K562 (cell line): Measurements from ENCODE around the gene UBALD2. TPM values are rescaled to one million over a fixed set of nuclear protein-coding genes. Genes with fewer than 3 reads are reported as not detected.

ENCODE experiments used
- ARNT ChIP-seq, 2 experiments: fragments of 450-650 bp; IDR thresholded peaks; 2 replicates each; pipeline ENCODE4 v1.6.1; 2016; ENCODE audit warnings: mild to moderate bottlenecking in 1 of 2
- EHMT2 ChIP-seq: fragments of 450-650 bp; IDR thresholded peaks from 2 replicates; pipeline ENCODE4 v1.6.1; 2018; ENCODE audit warnings: antibody characterized with exemption
- ELF1 ChIP-seq: fragments of 200-800 bp; sonication (Bioruptor generic); IDR thresholded peaks from 2 replicates; pipeline ENCODE4 v1.6.1; 2016; ENCODE audit warnings: missing genetic modification characterization, missing compliant biosample characterization
- ETV6 ChIP-seq, 3 experiments: fragments of 150-350 bp in 1 of 3; sonication (generic) in 1 of 3; formaldehyde crosslinking in 1 of 3; IDR thresholded peaks; 2 replicates each; pipeline versions ENCODE4 v1.6.1 to v1.8.0; 2014 to 2022; ENCODE audit warnings: borderline replicate concordance in 2 of 3, low read depth in 2 of 3, antibody characterized with exemption in 1 of 3, low read length in 1 of 3, mild to moderate bottlenecking in 1 of 3, missing genetic modification reagents in 1 of 3
- KDM1A ChIP-seq, 2 experiments: fragments of 450-650 bp; IDR thresholded peaks; 2 replicates each; pipeline ENCODE4 v1.6.1; 2016; ENCODE audit warnings: mild to moderate bottlenecking in 2 of 2
- MAX ChIP-seq: sonication (generic); formaldehyde crosslinking; IDR thresholded peaks from 2 replicates; pipeline ENCODE4 v1.9.0; 2022; ENCODE audit warnings: mild to moderate bottlenecking, missing genetic modification reagents
- NR2C2 ChIP-seq, 2 experiments: fragments of 200-800 bp in 1 of 2; sonication (Bioruptor generic) in 1 of 2; sonication (generic) in 1 of 2; formaldehyde crosslinking in 1 of 2; IDR thresholded peaks; 2 replicates each; pipeline versions ENCODE4 v1.6.1 to v1.8.0; 2016 to 2022; ENCODE audit warnings: mild to moderate bottlenecking in 1 of 2, missing compliant biosample characterization in 1 of 2, missing genetic modification characterization in 1 of 2, missing genetic modification reagents in 1 of 2
- POLR2AphosphoS5 ChIP-seq: IDR thresholded peaks from 2 replicates; pipeline ENCODE4 v1.6.1; 2011; ENCODE audit warnings: mild to moderate bottlenecking, low read depth, low read length, moderate library complexity; ENCODE audit not compliant: control insufficient read depth, insufficient read depth
- PTTG1 ChIP-seq: fragments of 450-650 bp; IDR thresholded peaks from 2 replicates; pipeline ENCODE4 v1.6.1; 2016; ENCODE audit warnings: low read depth, mild to moderate bottlenecking, missing genetic modification characterization, missing compliant biosample characterization
- RHOXF2B ChIP-seq: fragments of 250-450 bp; sonication (Bioruptor Pico); conservative IDR thresholded peaks from 2 replicates; pipeline ENCODE4 v1.5.1; 2021
- SP2 ChIP-seq: IDR thresholded peaks from 2 replicates; pipeline ENCODE4 v1.6.1; 2011; ENCODE audit warnings: mild to moderate bottlenecking, low read depth, low read length, moderate library complexity; ENCODE audit not compliant: poor library complexity, severe bottlenecking; ENCODE audit errors: extremely low read depth
- USF1 ChIP-seq: sonication (generic); formaldehyde crosslinking; IDR thresholded peaks from 2 replicates; pipeline ENCODE4 v1.9.0; 2022; ENCODE audit warnings: mild to moderate bottlenecking, missing genetic modification reagents
- ZNF766 ChIP-seq: fragments of 200-800 bp; sonication (Bioruptor generic); conservative IDR thresholded peaks from 2 replicates; pipeline ENCODE4 v1.6.1; 2016; ENCODE audit warnings: missing genetic modification characterization, missing compliant biosample characterization
- polyA plus RNA-seq, 8 experiments: library from polyadenylated mRNA; depleted of rRNA in 4 of 8; stranded (reverse) in 5 of 8; unstranded in 3 of 8; fragments of >200 nt; fragmentation: Nextera tagmentation in 2 of 8; fragmentation: Illumina TruSeq in 1 of 8; extraction: Ambion mirVana in 2 of 8; extraction: Trizol in 1 of 8; gene quantifications; 2 replicates each; pipeline versions ENCODE4 v1.2.1 to v1.2.3, GENCODE V29; 2011 to 2014; ENCODE audit warnings: inconsistent platforms in 1 of 8, missing spikeins in 1 of 8
- total RNA-seq, 7 experiments: library from RNA; depleted of rRNA in 6 of 7; stranded (reverse); fragments of >200 nt in 6 of 7; fragmentation: Illumina TruSeq in 2 of 7; extraction: Trizol in 2 of 7; gene quantifications; 2 replicates each; pipeline versions ENCODE4 v1.2.1 to v1.2.3, GENCODE V29; 2011 to 2021; ENCODE audit warnings: low replicate concordance in 1 of 7
- TF ChIP-seq, protein P1 (sequence below): fragments of 450-650 bp; IDR thresholded peaks from 2 replicates; pipeline ENCODE4 v1.6.1; 2017; ENCODE audit warnings: antibody characterized with exemption, mild to moderate bottlenecking
- TF ChIP-seq, protein P2 (sequence below): sonication (generic); formaldehyde crosslinking; IDR thresholded peaks from 2 replicates; pipeline ENCODE4 v1.8.1; 2023; ENCODE audit warnings: mild to moderate bottlenecking, missing genetic modification reagents
- TF ChIP-seq, protein P3 (sequence below), 2 experiments: IDR thresholded peaks; 2 replicates each; pipeline ENCODE4 v1.6.1; 2011; ENCODE audit warnings: borderline replicate concordance in 1 of 2, control low read depth in 1 of 2, low read depth in 1 of 2, low read length in 1 of 2, mild to moderate bottlenecking in 1 of 2, mixed read lengths in 1 of 2, moderate library complexity in 1 of 2; ENCODE audit not compliant: insufficient read depth in 1 of 2, insufficient read length in 1 of 2, poor library complexity in 1 of 2, severe bottlenecking in 1 of 2; ENCODE audit errors: extremely low read depth in 1 of 2

UBALD2 gene
- total and polyA plus RNA-seq, 9 of the 15 experiments (the other 6 are each of a cell fraction or from before 2014, with no cell fraction given) = 2.3 to 94.1 (median 25.3) TPM

GRCh38 chr17:76264755-76265623, at the start of gene UBALD2 (continued):
- TF ChIP-seq ETV6 (IDR thresholded peaks at IDR 0.05; ENCODE audit: borderline replicate concordance in 1 of 2, low read depth in 2 of 2, low read length in 1 of 2) = no peak
- no peak for TF ChIP-seq ETV6 (CRISPR knock-in tag; IDR thresholded peaks at IDR 0.05; ENCODE audit: borderline replicate concordance)
- TF ChIP-seq, protein P1, sequence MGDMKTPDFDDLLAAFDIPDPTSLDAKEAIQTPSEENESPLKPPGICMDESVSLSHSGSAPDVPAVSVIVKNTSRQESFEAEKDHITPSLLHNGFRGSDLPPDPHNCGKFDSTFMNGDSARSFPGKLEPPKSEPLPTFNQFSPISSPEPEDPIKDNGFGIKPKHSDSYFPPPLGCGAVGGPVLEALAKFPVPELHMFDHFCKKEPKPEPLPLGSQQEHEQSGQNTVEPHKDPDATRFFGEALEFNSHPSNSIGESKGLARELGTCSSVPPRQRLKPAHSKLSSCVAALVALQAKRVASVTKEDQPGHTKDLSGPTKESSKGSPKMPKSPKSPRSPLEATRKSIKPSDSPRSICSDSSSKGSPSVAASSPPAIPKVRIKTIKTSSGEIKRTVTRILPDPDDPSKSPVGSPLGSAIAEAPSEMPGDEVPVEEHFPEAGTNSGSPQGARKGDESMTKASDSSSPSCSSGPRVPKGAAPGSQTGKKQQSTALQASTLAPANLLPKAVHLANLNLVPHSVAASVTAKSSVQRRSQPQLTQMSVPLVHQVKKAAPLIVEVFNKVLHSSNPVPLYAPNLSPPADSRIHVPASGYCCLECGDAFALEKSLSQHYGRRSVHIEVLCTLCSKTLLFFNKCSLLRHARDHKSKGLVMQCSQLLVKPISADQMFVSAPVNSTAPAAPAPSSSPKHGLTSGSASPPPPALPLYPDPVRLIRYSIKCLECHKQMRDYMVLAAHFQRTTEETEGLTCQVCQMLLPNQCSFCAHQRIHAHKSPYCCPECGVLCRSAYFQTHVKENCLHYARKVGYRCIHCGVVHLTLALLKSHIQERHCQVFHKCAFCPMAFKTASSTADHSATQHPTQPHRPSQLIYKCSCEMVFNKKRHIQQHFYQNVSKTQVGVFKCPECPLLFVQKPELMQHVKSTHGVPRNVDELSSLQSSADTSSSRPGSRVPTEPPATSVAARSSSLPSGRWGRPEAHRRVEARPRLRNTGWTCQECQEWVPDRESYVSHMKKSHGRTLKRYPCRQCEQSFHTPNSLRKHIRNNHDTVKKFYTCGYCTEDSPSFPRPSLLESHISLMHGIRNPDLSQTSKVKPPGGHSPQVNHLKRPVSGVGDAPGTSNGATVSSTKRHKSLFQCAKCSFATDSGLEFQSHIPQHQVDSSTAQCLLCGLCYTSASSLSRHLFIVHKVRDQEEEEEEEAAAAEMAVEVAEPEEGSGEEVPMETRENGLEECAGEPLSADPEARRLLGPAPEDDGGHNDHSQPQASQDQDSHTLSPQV = no peak
- TF ChIP-seq, protein P2, sequence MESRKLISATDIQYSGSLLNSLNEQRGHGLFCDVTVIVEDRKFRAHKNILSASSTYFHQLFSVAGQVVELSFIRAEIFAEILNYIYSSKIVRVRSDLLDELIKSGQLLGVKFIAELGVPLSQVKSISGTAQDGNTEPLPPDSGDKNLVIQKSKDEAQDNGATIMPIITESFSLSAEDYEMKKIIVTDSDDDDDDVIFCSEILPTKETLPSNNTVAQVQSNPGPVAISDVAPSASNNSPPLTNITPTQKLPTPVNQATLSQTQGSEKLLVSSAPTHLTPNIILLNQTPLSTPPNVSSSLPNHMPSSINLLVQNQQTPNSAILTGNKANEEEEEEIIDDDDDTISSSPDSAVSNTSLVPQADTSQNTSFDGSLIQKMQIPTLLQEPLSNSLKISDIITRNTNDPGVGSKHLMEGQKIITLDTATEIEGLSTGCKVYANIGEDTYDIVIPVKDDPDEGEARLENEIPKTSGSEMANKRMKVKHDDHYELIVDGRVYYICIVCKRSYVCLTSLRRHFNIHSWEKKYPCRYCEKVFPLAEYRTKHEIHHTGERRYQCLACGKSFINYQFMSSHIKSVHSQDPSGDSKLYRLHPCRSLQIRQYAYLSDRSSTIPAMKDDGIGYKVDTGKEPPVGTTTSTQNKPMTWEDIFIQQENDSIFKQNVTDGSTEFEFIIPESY (CRISPR knock-in tag) = no peak
- no peak for TF ChIP-seq RHOXF2B (CRISPR knock-in tag)
- peak; percentile 63 for TF ChIP-seq MAX (CRISPR knock-in tag)
- TF ChIP-seq SP2 = peak; percentile 62
- peak; percentile 69 for TF ChIP-seq POLR2AphosphoS5
- TF ChIP-seq PTTG1 (tag) = no peak
- no peak for TF ChIP-seq ELF1 (tag)
- no peak for TF ChIP-seq NR2C2 (CRISPR knock-in tag; IDR thresholded peaks at IDR 0.05)
- TF ChIP-seq NR2C2 (tag; IDR thresholded peaks at IDR 0.05) = peak; percentile 78
- no peak for TF ChIP-seq EHMT2
- TF ChIP-seq USF1 (CRISPR knock-in tag) = no peak
- TF ChIP-seq ZNF766 (CRISPR knock-in tag) = peak; percentile 82
- TF ChIP-seq KDM1A (IDR thresholded peaks at IDR 0.05) = no peak
- TF ChIP-seq, protein P3, sequence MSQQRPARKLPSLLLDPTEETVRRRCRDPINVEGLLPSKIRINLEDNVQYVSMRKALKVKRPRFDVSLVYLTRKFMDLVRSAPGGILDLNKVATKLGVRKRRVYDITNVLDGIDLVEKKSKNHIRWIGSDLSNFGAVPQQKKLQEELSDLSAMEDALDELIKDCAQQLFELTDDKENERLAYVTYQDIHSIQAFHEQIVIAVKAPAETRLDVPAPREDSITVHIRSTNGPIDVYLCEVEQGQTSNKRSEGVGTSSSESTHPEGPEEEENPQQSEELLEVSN (IDR thresholded peaks at IDR 0.05; ENCODE audit: borderline replicate concordance in 1 of 2, extremely low read depth in 1 of 2, insufficient read depth in 1 of 2, insufficient read length in 1 of 2, low read depth in 1 of 2, low read length in 1 of 2, poor library complexity in 1 of 2, severe bottlenecking in 1 of 2) = peak; percentile 22 to 43
- TF ChIP-seq ARNT (IDR thresholded peaks at IDR 0.05) = 0 out of 4 replicates have a peak, but pooled peaks of 1 of the 2 experiments have one; percentile 2
